ENCODE results near the gene SLC39A13. TPM values are rescaled to one million over a fixed set of nuclear protein-coding genes. Genes with fewer than 3 reads are reported as not detected.

SLC39A13 gene
- total RNA-seq, result 29.1 and 51.0 TPM in 2 replicates

GRCh38 chr11:47407746-47408590 is at the start of gene SLC39A13:
SLC39A13 (plus strand) TSS chr11:47408590; CDS start chr11:47410095, 1,505 bp downstream.

GRCh38 chr11:47378010-47378835 is 30.2 kb upstream of the SLC39A13 start, which contains the start of gene SPI1:
SPI1 (minus strand) TSS chr11:47378547; CDS start chr11:47378353, 194 bp downstream.

GRCh38 chr11:47426062-47426956 is 17.9 kb downstream of the SLC39A13 start, which contains the start of gene PSMC3:
PSMC3 (minus strand) TSS chr11:47426439; CDS start chr11:47426279, 160 bp downstream.

DNA sequence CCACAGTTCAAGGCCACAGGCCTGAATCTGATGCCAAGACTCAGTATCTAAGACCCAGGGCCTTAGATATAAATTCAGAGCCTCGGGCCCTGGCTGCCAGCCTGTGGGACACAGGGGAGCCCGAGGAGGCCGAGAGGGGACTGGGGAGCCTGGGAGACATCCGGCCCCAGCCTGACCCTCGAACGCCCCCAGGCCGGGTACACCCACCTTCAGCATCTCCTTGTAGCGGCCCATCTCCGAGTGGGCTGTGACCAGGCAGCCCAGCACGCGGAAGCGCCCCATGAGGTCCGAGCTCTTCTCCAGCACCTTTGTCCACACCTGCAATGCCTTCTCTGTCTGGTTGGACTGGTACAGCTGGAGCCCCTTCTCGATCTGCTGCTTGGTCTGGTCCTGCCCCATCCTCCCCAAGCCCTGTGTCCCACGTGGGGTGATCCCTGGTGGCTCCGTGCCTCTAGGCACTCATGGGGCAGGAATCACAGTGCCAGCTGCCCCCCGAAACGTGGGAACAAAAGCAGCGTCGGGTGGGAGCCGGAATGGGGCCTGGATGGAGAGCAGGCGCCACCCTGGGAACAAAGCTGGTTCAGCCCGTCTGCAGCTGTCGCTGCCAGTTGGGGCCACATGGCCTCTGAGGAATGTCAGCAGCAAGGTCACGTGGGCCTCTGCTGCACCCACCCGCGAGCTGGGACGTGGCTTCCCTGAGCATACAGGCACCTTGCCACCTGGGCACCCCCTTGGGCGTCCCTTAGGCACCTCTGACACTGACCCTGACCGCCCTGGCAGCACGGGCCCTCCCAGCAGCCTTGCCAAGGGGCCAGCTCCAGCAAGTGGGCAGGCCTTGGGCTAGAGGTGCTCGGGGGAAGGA is 40.4 kb downstream of the SLC39A13 start, which contains the start of gene RAPSN:
Gene RAPSN, minus strand, starts transcription at position 571 of the 862 bp plus-strand sequence. Its CDS starts 172 bp downstream, at position 399.

Other genes with a start within 250 kb of the SLC39A13 start
- 87.1 and 91.3 TPM in 2 replicates for gene ARFGAP2, start 231.7 kb upstream of the SLC39A13 start, total RNA-seq
- 16.6 and 24.4 TPM in 2 replicates for gene PACSIN3, start 222.2 kb upstream of the SLC39A13 start, total RNA-seq
- 34.8 and 44.6 TPM in 2 replicates for gene DDB2, start 193.6 kb upstream of the SLC39A13 start, total RNA-seq
- gene ACP2, start 159.8 kb upstream of the SLC39A13 start, total RNA-seq, result 35.2 and 40.5 TPM in 2 replicates
- 52.5 and 80.0 TPM in 2 replicates for gene NR1H3, start 150.6 kb upstream of the SLC39A13 start, total RNA-seq
- 24.4 and 25.3 TPM in 2 replicates for gene MADD, start 138.5 kb upstream of the SLC39A13 start, total RNA-seq
- gene MYBPC3, start 55.9 kb upstream of the SLC39A13 start, total RNA-seq, result not detected in 2 replicates
- 0.17 TPM in 1 of 2 replicates, not detected in the other for gene SPI1, start 30.0 kb upstream of the SLC39A13 start, total RNA-seq
- 155 and 160 TPM in 2 replicates for gene PSMC3, start 17.8 kb downstream of the SLC39A13 start, total RNA-seq
- gene RAPSN, start 40.5 kb downstream of the SLC39A13 start, total RNA-seq, result 0.09 and 0.22 TPM in 2 replicates
- gene CELF1, start 144.5 kb downstream of the SLC39A13 start, total RNA-seq, result 77.3 and 97.3 TPM in 2 replicates
- 61.6 and 77.4 TPM in 2 replicates for gene PTPMT1, start 157.0 kb downstream of the SLC39A13 start, total RNA-seq
- 34.2 and 37.9 TPM in 2 replicates for gene KBTBD4, start 170.4 kb downstream of the SLC39A13 start, total RNA-seq
- gene NDUFS3, start 170.5 kb downstream of the SLC39A13 start, total RNA-seq, result 72.7 and 90.9 TPM in 2 replicates
- not detected in 2 replicates for gene FAM180B, start 178.1 kb downstream of the SLC39A13 start, total RNA-seq
- gene C1QTNF4, start 185.8 kb downstream of the SLC39A13 start, total RNA-seq, result 0.17 and 0.76 TPM in 2 replicates
- 66.1 and 90.2 TPM in 2 replicates for gene MTCH2, start 234.0 kb downstream of the SLC39A13 start, total RNA-seq

Data from dermis lymphatic vessel endothelial cell (primary cell).